Panc1 (cell line): ENCODE measurements around the gene ZNF700. TPM values are rescaled to one million over a fixed set of nuclear protein-coding genes. Genes with fewer than 3 reads are reported as not detected.
"Not testable (repeated sequence)": the region's sequence is repeated elsewhere in the genome, so short reads cannot be mapped to it uniquely, and the experiment has no call there.

Experiments
- ATAC-seq: fragments of 200-7000 bp; cut with Tn5 transposase; 2 replicates; pipeline ENCODE4 v1.9.1; 2020; ENCODE audit warnings: mild to moderate bottlenecking, moderate library complexity
- BruUV-seq: library from RNA; stranded (reverse); fragments of 400-500 nt; replicated peaks from 2 replicates; lab custom pipeline; 2021; lab: Mats Ljungman, UMichigan
- CTCF ChIA-PET: fragments of 300-600 bp; sonication (Branson Sonifier 250); formaldehyde crosslinking; loops from one replicate; lab custom pipeline; 2022; ENCODE audit warnings: antibody characterized with exemption; lab: Charles Lee
- POLR2A ChIA-PET: fragments of 300-600 bp; sonication (Branson Sonifier 250); formaldehyde crosslinking; loops from one replicate; lab custom pipeline; 2022; ENCODE audit warnings: antibody characterized with exemption; lab: Charles Lee
- DNase-seq: peaks from one replicate; pipeline ENCODE4 v3.0.0-alpha.2; 2010; ENCODE audit warnings: low read depth, low spot score
- H3K27ac ChIP-seq: 2 replicates; pipeline ENCODE4 v1.5.1; 2011; ENCODE audit warnings: mild to moderate bottlenecking, low read length, inconsistent platforms
- H3K27me3 ChIP-seq: fragments of 200-500 bp; sonication (Bioruptor generic); 2 replicates; pipeline ENCODE4 v1.6.0; 2014; ENCODE audit warnings: low read length, inconsistent platforms; ENCODE audit not compliant: control insufficient read depth, insufficient read depth
- H3K36me3 ChIP-seq: fragments of 200-500 bp; sonication (Bioruptor generic); 2 replicates; pipeline ENCODE4 v1.5.1; 2014; ENCODE audit warnings: inconsistent platforms, mild to moderate bottlenecking, low read length, moderate library complexity; ENCODE audit not compliant: control insufficient read depth, insufficient read depth
- H3K4me1 ChIP-seq: 2 replicates; pipeline ENCODE4 v1.5.1; 2011; ENCODE audit warnings: inconsistent platforms, mild to moderate bottlenecking, low read length, moderate library complexity; ENCODE audit not compliant: control insufficient read depth, insufficient read depth
- H3K4me3 ChIP-seq, 2 experiments: 2 replicates each; pipeline ENCODE4 v1.5.1; 2011 to 2012; ENCODE audit warnings: low read depth in 2 of 2, low read length in 2 of 2, mild to moderate bottlenecking in 2 of 2, inconsistent platforms in 1 of 2, moderate library complexity in 1 of 2
- H3K9me3 ChIP-seq: fragments of 200-500 bp; sonication (Bioruptor generic); 2 replicates; pipeline ENCODE4 v1.5.1; 2014; ENCODE audit warnings: low read depth, mild to moderate bottlenecking, inconsistent platforms, low read length, moderate library complexity; ENCODE audit not compliant: control insufficient read depth, insufficient read depth
- CTCF ChIP-seq: fragments of 450-650 bp; IDR thresholded peaks from 2 replicates; pipeline ENCODE4 v1.5.1; 2017; ENCODE audit warnings: mild to moderate bottlenecking
- POLR2AphosphoS5 ChIP-seq: IDR thresholded peaks from 2 replicates; pipeline ENCODE4 v1.6.1; 2012; ENCODE audit warnings: mild to moderate bottlenecking, low read depth, low read length, moderate library complexity
- REST ChIP-seq, 2 experiments: IDR thresholded peaks; 2 replicates each; pipeline ENCODE4 v1.6.1; 2011 to 2012; ENCODE audit warnings: low read depth in 2 of 2, control low read depth in 1 of 2, low read length in 1 of 2, mild to moderate bottlenecking in 1 of 2, moderate library complexity in 1 of 2; ENCODE audit not compliant: insufficient read depth in 1 of 2
- SIN3A ChIP-seq: IDR thresholded peaks from 2 replicates; pipeline ENCODE4 v1.6.1; 2012; ENCODE audit warnings: low read depth, mild to moderate bottlenecking, low read length, moderate library complexity, borderline replicate concordance; ENCODE audit not compliant: insufficient read depth
- TCF7L2 ChIP-seq: IDR thresholded peaks from 2 replicates; pipeline ENCODE4 v1.6.1; 2011; ENCODE audit warnings: mild to moderate bottlenecking, low read depth, low read length, inconsistent platforms
- in situ Hi-C: cut with HindIII; loops from 2 replicates; pipeline ENCODE4 v1.10.0; 2016; ENCODE audit warnings: low sequenced_read_pairs, low pct_unique_long_range_greater_than_20kb
- intact Hi-C: fragments of 100-400 bp; cut with micrococcal nuclease; formaldehyde crosslinking; loops from one replicate; pipeline ENCODE4 v1.10.0; 2022; ENCODE audit not compliant: unreplicated experiment
- total RNA-seq: library from RNA; stranded (reverse); gene quantifications from one replicate; pipeline ENCODE4 v1.2.1, GENCODE V29; 2021; ENCODE audit not compliant: unreplicated experiment

The ZNF700 gene
- total RNA-seq, 1 experiment from 2014 or later = 10.4 TPM

GRCh38 chr19:11949201-11949600 is 24.3 kb downstream of the ZNF700 start:
- H3K36me3 ChIP-seq = peaks cover 3% of the 10 kb centered on the region; the same call in 1 of the 2 replicates
- no peak overlapping the region for H3K27ac ChIP-seq
- H3K4me3 ChIP-seq = no peak overlapping the region
- H3K27me3 ChIP-seq = no peaks in the 10 kb centered on the region
- in situ Hi-C loops (no loop called here), intact Hi-C loops (no loop called here)
- DNase-seq (no peak), ATAC-seq (no peak)
- no peak for TF ChIP-seq REST (IDR thresholded peaks at IDR 0.05; ENCODE audit: insufficient read depth in 1 of 2, low read depth in 2 of 2, low read length in 1 of 2)
- TF ChIP-seq SIN3A = no peak
- TF ChIP-seq TCF7L2 = no peak
- no peak for TF ChIP-seq POLR2AphosphoS5
- TF ChIP-seq CTCF = no peak
- ChIA-PET POLR2A (no interaction called here), CTCF (no interaction called here)
- no TSS peak for BruUV-seq
- peaks cover 77% of the 10 kb centered on the region for H3K9me3 ChIP-seq
- H3K4me1 ChIP-seq = no peaks in the 10 kb centered on the region

GRCh38 chr19:11949614-11950080 is 24.7 kb downstream of the ZNF700 start:
- H3K9me3 ChIP-seq = peaks cover 76% of the 10 kb centered on the region
- H3K27ac ChIP-seq, POLR2A ChIA-PET, BruUV-seq, DNase-seq, CTCF ChIA-PET, ATAC-seq, H3K36me3 ChIP-seq, H3K4me3 ChIP-seq, H3K27me3 ChIP-seq, in situ Hi-C loops, intact Hi-C loops, H3K4me1 ChIP-seq: not testable (repeated sequence)

GRCh38 chr19:11950312-11950711 is 25.4 kb downstream of the ZNF700 start:
- no peak for DNase-seq
- ChIA-PET CTCF (no interaction called here), POLR2A (no interaction called here)
- H3K4me1 ChIP-seq = no peaks in the 10 kb centered on the region
- intact Hi-C loops = no loop called here
- ATAC-seq = no peak
- no TSS peak for BruUV-seq
- no peak overlapping the region for H3K27ac ChIP-seq
- TF ChIP-seq CTCF = no peak
- no peak for TF ChIP-seq POLR2AphosphoS5
- TF ChIP-seq SIN3A = no peak
- TF ChIP-seq TCF7L2 = no peak
- no peak for TF ChIP-seq REST (IDR thresholded peaks at IDR 0.05; ENCODE audit: insufficient read depth in 1 of 2, low read depth in 2 of 2, low read length in 1 of 2)
- peaks cover 3% of the 10 kb centered on the region; the same call in 1 of the 2 replicates for H3K36me3 ChIP-seq
- H3K27me3 ChIP-seq = no peaks in the 10 kb centered on the region
- peaks cover 74% of the 10 kb centered on the region for H3K9me3 ChIP-seq
- in situ Hi-C loops = no loop called here
- no peak overlapping the region for H3K4me3 ChIP-seq
